Neural cell (in vitro differentiated cells): ENCODE measurements around the gene DPH5. TPM values are rescaled to one million over a fixed set of nuclear protein-coding genes. Genes with fewer than 3 reads are reported as not detected.
"Not testable (repeated sequence)": the region's sequence is repeated elsewhere in the genome, so short reads cannot be mapped to it uniquely, and the experiment has no call there.

Experiments used
- H2AFZ ChIP-seq: fragments of 200-600, 300-800 bp; sonication (generic), shearing (Covaris generic); 2 replicates; pipeline ENCODE4 v1.6.0; 2014; ENCODE audit warnings: low read depth, mild to moderate bottlenecking, antibody characterized with exemption, low read length, moderate library complexity
- H3F3A ChIP-seq: fragments of 200-600 bp; shearing (Covaris generic); 2 replicates; pipeline ENCODE4 v1.6.1; 2016; ENCODE audit warnings: mild to moderate bottlenecking, moderate library complexity, mixed read lengths, antibody characterized with exemption, low read length; ENCODE audit not compliant: insufficient read depth, poor library complexity, severe bottlenecking
- H3K27ac ChIP-seq: fragments of 200-600, 300-800 bp; sonication (generic), shearing (Covaris generic); 2 replicates; pipeline ENCODE4 v1.5.1; 2014; ENCODE audit warnings: mild to moderate bottlenecking, low read length, moderate library complexity
- H3K27me3 ChIP-seq: fragments of 300-800, 200-600 bp; sonication (generic), shearing (Covaris generic); 2 replicates; pipeline ENCODE4 v1.6.0; 2014; ENCODE audit warnings: mild to moderate bottlenecking, low read depth, low read length, moderate library complexity; ENCODE audit not compliant: insufficient read depth
- H3K36me3 ChIP-seq: fragments of 300-800, 200-600 bp; sonication (generic), shearing (Covaris generic); 2 replicates; pipeline ENCODE4 v1.5.1; 2014; ENCODE audit warnings: mild to moderate bottlenecking, antibody characterized with exemption, low read length, moderate library complexity; ENCODE audit not compliant: insufficient read depth
- H3K4me2 ChIP-seq: fragments of 300-800, 200-600 bp; sonication (generic), shearing (Covaris generic); 2 replicates; pipeline ENCODE4 v1.6.0; 2014; ENCODE audit warnings: mild to moderate bottlenecking, low read length
- H3K4me3 ChIP-seq: fragments of 300-800, 200-600 bp; sonication (generic), shearing (Covaris generic); 2 replicates; pipeline ENCODE4 v1.5.1; 2014; ENCODE audit warnings: mild to moderate bottlenecking, low read length, moderate library complexity
- H3K79me2 ChIP-seq: fragments of 200-600 bp; shearing (Covaris generic); replicated peaks from 2 replicates; pipeline ENCODE4 v1.6.0; 2014; ENCODE audit warnings: mild to moderate bottlenecking, low read length, moderate library complexity; ENCODE audit not compliant: insufficient read depth
- H3K9ac ChIP-seq: fragments of 300-800, 200-600 bp; sonication (generic), shearing (Covaris generic); 2 replicates; pipeline ENCODE4 v1.6.1; 2016; ENCODE audit warnings: mild to moderate bottlenecking, low read length, mixed read lengths
- H3K9me2 ChIP-seq: fragments of 200-600 bp; shearing (Covaris generic); 2 replicates; pipeline ENCODE4 v1.6.1; 2016; ENCODE audit warnings: mild to moderate bottlenecking, low read length, mixed read lengths; ENCODE audit not compliant: insufficient read depth
- H3K9me3 ChIP-seq: fragments of 200-600, 300-800 bp; sonication (generic), shearing (Covaris generic); 2 replicates; pipeline ENCODE4 v1.6.1; 2016; ENCODE audit warnings: mild to moderate bottlenecking, mixed run types, low read length, moderate library complexity, mixed read lengths
- H4K20me1 ChIP-seq: fragments of 200-600 bp; shearing (Covaris generic); 2 replicates; pipeline ENCODE4 v1.6.1; 2016; ENCODE audit warnings: mild to moderate bottlenecking, mixed run types; ENCODE audit not compliant: insufficient read depth
- CTCF ChIP-seq: fragments of 450-650 bp; IDR thresholded peaks from 2 replicates; pipeline ENCODE4 v1.5.1; 2014; ENCODE audit warnings: antibody characterized with exemption, mild to moderate bottlenecking, moderate library complexity; ENCODE audit not compliant: poor library complexity, severe bottlenecking
- EP300 ChIP-seq: fragments of 450-650 bp; conservative IDR thresholded peaks from 2 replicates; pipeline ENCODE4 v1.6.1; 2014; ENCODE audit warnings: antibody characterized with exemption, mild to moderate bottlenecking, moderate library complexity; ENCODE audit not compliant: poor library complexity, severe bottlenecking
- EZH2 ChIP-seq: fragments of 200-600, 300-800 bp; shearing (Covaris generic), sonication (generic); IDR thresholded peaks from 2 replicates; pipeline ENCODE4 v1.6.1; 2014; ENCODE audit warnings: antibody characterized with exemption, low read length, borderline replicate concordance, mild to moderate bottlenecking; ENCODE audit not compliant: insufficient read depth, poor library complexity, severe bottlenecking
- MXI1 ChIP-seq: fragments of 450-650 bp; conservative IDR thresholded peaks from 2 replicates; pipeline ENCODE4 v1.6.1; 2014; ENCODE audit warnings: antibody characterized with exemption, mild to moderate bottlenecking; ENCODE audit not compliant: poor library complexity, severe bottlenecking
- POLR2AphosphoS5 ChIP-seq: IDR thresholded peaks from 2 replicates; pipeline ENCODE4 v1.6.1; 2012
- RAD21 ChIP-seq: fragments of 450-650 bp; conservative IDR thresholded peaks from 2 replicates; pipeline ENCODE4 v1.6.1; 2014; ENCODE audit warnings: antibody characterized with exemption, mild to moderate bottlenecking, moderate library complexity
- REST ChIP-seq: IDR thresholded peaks from 2 replicates; pipeline ENCODE4 v1.6.1; 2012; ENCODE audit warnings: borderline replicate concordance
- SMC3 ChIP-seq: fragments of 450-650 bp; conservative IDR thresholded peaks from 2 replicates; pipeline ENCODE4 v1.6.1; 2014; ENCODE audit warnings: antibody characterized with exemption, mild to moderate bottlenecking, moderate library complexity; ENCODE audit not compliant: poor library complexity
- TAF1 ChIP-seq: IDR thresholded peaks from 2 replicates; pipeline ENCODE4 v1.6.1; 2012; ENCODE audit warnings: low read depth
- polyA plus RNA-seq: library from polyadenylated mRNA; depleted of rRNA; stranded (reverse); fragments of >200 nt; gene quantifications from 2 replicates; pipeline ENCODE4 v1.2.3, GENCODE V29; 2014

DPH5 gene
- polyA plus RNA-seq, 1 donor from 2014 or later = 55.7 TPM

GRCh38 chr1:101037316-101037715 is 11.7 kb upstream of the DPH5 start:
- Histone ChIP-seq H3K9me2 (no peaks in the 10 kb centered on the region), H3K27me3 (no peaks in the 10 kb centered on the region), H3K79me2 (no peaks in the 10 kb centered on the region), H3F3A (no peaks in the 10 kb centered on the region), H3K4me2 (no peak overlapping the region), H2AFZ (no peak overlapping the region), H4K20me1 (no peaks in the 10 kb centered on the region), H3K27ac (no peak overlapping the region), H3K9me3 (peaks cover 9% of the 10 kb centered on the region), H3K36me3 (peaks cover 3% of the 10 kb centered on the region), H3K9ac (no peak overlapping the region), H3K4me3 (no peak overlapping the region)
- TF ChIP-seq POLR2AphosphoS5 (no peak), EZH2 (no peak), SMC3 (no peak), TAF1 (no peak), CTCF (no peak), EP300 (no peak), MXI1 (no peak), RAD21 (no peak), REST (no peak)

GRCh38 chr1:101033017-101033416 is 7.4 kb upstream of the DPH5 start:
- Histone ChIP-seq H2AFZ (no peak overlapping the region), H4K20me1 (no peaks in the 10 kb centered on the region), H3K9ac (no peak overlapping the region), H3K9me2 (no peaks in the 10 kb centered on the region), H3K27ac (no peak overlapping the region), H3K4me2 (no peak overlapping the region), H3F3A (no peaks in the 10 kb centered on the region), H3K27me3 (no peaks in the 10 kb centered on the region), H3K9me3 (no peaks in the 10 kb centered on the region), H3K4me3 (no peak overlapping the region), H3K79me2 (no peaks in the 10 kb centered on the region), H3K36me3 (no peaks in the 10 kb centered on the region)
- TF ChIP-seq POLR2AphosphoS5 (no peak), CTCF (no peak), EZH2 (no peak), EP300 (no peak), TAF1 (no peak), RAD21 (no peak)

- not testable (repeated sequence) for H3K9me3 ChIP-seq, H3K9ac ChIP-seq, H3K4me2 ChIP-seq, H3K36me3 ChIP-seq, H3K79me2 ChIP-seq, H2AFZ ChIP-seq, H3K4me3 ChIP-seq, H3F3A ChIP-seq, H3K27me3 ChIP-seq, H3K9me2 ChIP-seq, H4K20me1 ChIP-seq, H3K27ac ChIP-seq
These were observed 6.5 kb upstream of the DPH5 start for GRCh38 chr1:101032129-101032528.
